Endothelial cell of umbilical vein (primary cell): ENCODE data around the gene TNRC6A. TPM values are rescaled to one million over a fixed set of nuclear protein-coding genes. Genes with fewer than 3 reads are reported as not detected.

ENCODE experiments used
- BruUV-seq: library from RNA; stranded (reverse); fragments of 400-500 nt; replicated peaks from 2 replicates; lab custom pipeline; 2021; lab: Mats Ljungman, UMichigan
- CTCF ChIA-PET: fragments of 300-600, 350-600 bp; sonication (Branson Sonifier 250); formaldehyde crosslinking; loops from one replicate; lab custom pipeline; 2021; ENCODE audit warnings: antibody characterized with exemption, inconsistent platforms; lab: Charles Lee
- POLR2A ChIA-PET: fragments of 300-600, 350-600 bp; sonication (Branson Sonifier 250); formaldehyde crosslinking; loops from one replicate; lab custom pipeline; 2021; ENCODE audit warnings: antibody characterized with exemption, inconsistent platforms; lab: Charles Lee
- DNase-seq: peaks from one replicate; pipeline ENCODE4 v3.0.0-alpha.2; 2011; ENCODE audit warnings: low read depth, low spot score
- FAIRE-seq: peaks from 2 replicates; lab custom pipeline; 2011; peaks lifted over from hg19 to GRCh38; lab: Jason Lieb, UNC
- H2AFZ ChIP-seq: 2 replicates; pipeline ENCODE4 v1.6.0; 2012; ENCODE audit warnings: low read depth, low read length, control low read depth, inconsistent platforms
- H3K27ac ChIP-seq: 2 replicates; pipeline ENCODE4 v1.5.1; 2011; ENCODE audit warnings: low read depth, mild to moderate bottlenecking, control low read depth, low read length, moderate library complexity; ENCODE audit not compliant: insufficient read depth
- H3K27me3 ChIP-seq, 2 experiments: 2 replicates each; pipeline versions ENCODE4 v1.6.0 to v1.6.1; 2011; ENCODE audit warnings: low read length in 2 of 2, mixed read lengths in 1 of 2; ENCODE audit not compliant: control insufficient read depth in 2 of 2, insufficient read depth in 2 of 2
- H3K36me3 ChIP-seq, 2 experiments: 2 replicates in 1 of 2; 3 replicates in 1 of 2; pipeline ENCODE4 v1.5.1; 2011; ENCODE audit warnings: low read length in 2 of 2, mild to moderate bottlenecking in 1 of 2, moderate library complexity in 1 of 2; ENCODE audit not compliant: control insufficient read depth in 2 of 2, insufficient read depth in 2 of 2; ENCODE audit errors: extremely low read depth in 1 of 2
- H3K4me1 ChIP-seq: 3 replicates; pipeline ENCODE4 v1.5.1; 2011; ENCODE audit warnings: mild to moderate bottlenecking, low read length; ENCODE audit not compliant: control insufficient read depth, insufficient read depth; ENCODE audit errors: extremely low read depth
- H3K4me2 ChIP-seq: 2 replicates; pipeline ENCODE4 v1.6.1; 2011; ENCODE audit warnings: low read length, control low read depth, mixed read lengths; ENCODE audit not compliant: insufficient read depth
- H3K4me3 ChIP-seq, 3 experiments: fragments of 200-600 bp in 1 of 3; sonication (generic), shearing (Covaris generic) in 1 of 3; replicated peaks in 1 of 3; 2 replicates each; pipeline ENCODE4 v1.5.1; 2011 to 2016; ENCODE audit warnings: control low read depth in 3 of 3, low read length in 3 of 3, mild to moderate bottlenecking in 2 of 3, inconsistent platforms in 1 of 3, low read depth in 1 of 3, moderate library complexity in 1 of 3; ENCODE audit not compliant: insufficient read depth in 1 of 3
- H3K79me2 ChIP-seq: 2 replicates; pipeline ENCODE4 v1.6.0; 2012; ENCODE audit warnings: low read length, inconsistent platforms; ENCODE audit not compliant: control insufficient read depth, insufficient read depth
- H3K9ac ChIP-seq: replicated peaks from 2 replicates; pipeline ENCODE3; 2011; ENCODE audit warnings: low read length, control low read depth; ENCODE audit not compliant: insufficient read depth; ENCODE audit errors: extremely low read depth
- H3K9me1 ChIP-seq: replicated peaks from 3 replicates; pipeline ENCODE4 v1.6.0; 2011; ENCODE audit warnings: mild to moderate bottlenecking, low read length; ENCODE audit not compliant: control insufficient read depth, insufficient read depth; ENCODE audit errors: extremely low read depth
- H3K9me3 ChIP-seq: replicated peaks from 2 replicates; pipeline ENCODE4 v1.5.1; 2012; ENCODE audit warnings: low read length, inconsistent platforms; ENCODE audit not compliant: control insufficient read depth, insufficient read depth
- H4K20me1 ChIP-seq: replicated peaks from 2 replicates; pipeline ENCODE3; 2011; ENCODE audit warnings: mild to moderate bottlenecking, low read length; ENCODE audit not compliant: control insufficient read depth, insufficient read depth; ENCODE audit errors: extremely low read depth
- CTCF ChIP-seq, 2 donors: IDR thresholded peaks; 1 replicate in 1 of 2; 2 replicates in 1 of 2; pipeline ENCODE4 v1.5.1; 2011; ENCODE audit warnings: low read length in 2 of 2, mild to moderate bottlenecking in 2 of 2, moderate library complexity in 2 of 2, control low read depth in 1 of 2, inconsistent platforms in 1 of 2, low read depth in 1 of 2; ENCODE audit not compliant: insufficient read depth in 1 of 2; ENCODE audit errors: extremely low read depth in 1 of 2
- EZH2 ChIP-seq: IDR thresholded peaks from 2 replicates; pipeline ENCODE4 v1.6.1; 2012; ENCODE audit warnings: borderline replicate concordance, low read depth, mild to moderate bottlenecking, moderate library complexity, low read length, inconsistent platforms; ENCODE audit not compliant: severe bottlenecking
- FOS ChIP-seq: IDR thresholded peaks from 2 replicates; pipeline ENCODE4 v1.6.1; 2011; ENCODE audit warnings: mild to moderate bottlenecking, low read length, moderate library complexity, borderline replicate concordance; ENCODE audit not compliant: insufficient read depth
- JUN ChIP-seq: IDR thresholded peaks from 2 replicates; pipeline ENCODE4 v1.6.1; 2011; ENCODE audit warnings: borderline replicate concordance, low read depth; ENCODE audit not compliant: insufficient read length, insufficient read depth
- MAX ChIP-seq: IDR thresholded peaks from 2 replicates; pipeline ENCODE4 v1.6.1; 2011; ENCODE audit not compliant: insufficient read depth, insufficient read length
- MYC ChIP-seq: IDR thresholded peaks from one replicate; pipeline ENCODE4 v1.6.1; 2011; ENCODE audit warnings: mild to moderate bottlenecking, low read depth, low read length
- POLR2A ChIP-seq: IDR thresholded peaks from 2 replicates; pipeline ENCODE4 v1.6.1; 2012; ENCODE audit warnings: low read depth, mild to moderate bottlenecking, control low read depth, low read length
- POLR2AphosphoS5 ChIP-seq: IDR thresholded peaks from 2 replicates; pipeline ENCODE4 v1.6.1; 2012; ENCODE audit warnings: low read depth, mild to moderate bottlenecking, control low read depth, low read length, moderate library complexity; ENCODE audit not compliant: insufficient read depth
- dilution Hi-C: fragments of 300-500 bp; cut with MboI; formaldehyde crosslinking; loops from one replicate; pipeline ENCODE4 v1.15.0; 2019; ENCODE audit warnings: low sequenced_read_pairs; ENCODE audit not compliant: extremely low pct_ligation_motif_present
- intact Hi-C: fragments of 100-400 bp; cut with micrococcal nuclease; formaldehyde crosslinking; loops from one replicate; pipeline ENCODE4 v1.10.0; 2022
- polyA plus RNA-seq, 4 experiments: library from polyadenylated mRNA; depleted of rRNA in 3 of 4; stranded (reverse) in 3 of 4; unstranded in 1 of 4; fragments of >200 nt; gene quantifications; 2 replicates each; pipeline versions ENCODE4 v1.2.1 to v1.2.3, GENCODE V29; 2011 to 2012; ENCODE audit warnings: missing spikeins in 1 of 4
- total RNA-seq: library from RNA; stranded (reverse); gene quantifications from 2 replicates; pipeline ENCODE4 v1.2.3, GENCODE V29; 2021

TNRC6A gene
- total and polyA plus RNA-seq, 2 donors (not counting 3 experiments of a cell fraction or from before 2014, with no cell fraction given), result 39.3 to 74.5 TPM

- dilution Hi-C loops (no loop called here), intact Hi-C loops (no loop called here)
- H2AFZ ChIP-seq, result no peak overlapping the region
- no TSS peak for BruUV-seq
- no peaks in the 10 kb centered on the region for H3K9me1 ChIP-seq
- H3K27ac ChIP-seq, result no peak overlapping the region
- no peak overlapping the region for H3K4me2 ChIP-seq
- H3K9ac ChIP-seq, result no peak overlapping the region
- H3K36me3 ChIP-seq, result no peaks in the 10 kb centered on the region
- ChIA-PET CTCF (interaction anchor here (1.7 kb wide), 1 partner anchor 11 kb away, joined by 4 read pairs; no protein-coding TSS in a partner anchor), POLR2A (no interaction called here)
- H3K9me3 ChIP-seq, result no peaks in the 10 kb centered on the region
- no peak overlapping the region for H3K4me3 ChIP-seq
- no peak for DNase-seq
- peaks cover 0 to 2% of the 10 kb centered on the region in 2 experiments for H3K27me3 ChIP-seq
- TF ChIP-seq POLR2AphosphoS5 (no peak), MYC (no peak), CTCF (IDR thresholded peaks at IDR 0.05; ENCODE audit: extremely low read depth in 1 of 2, insufficient read depth in 1 of 2, low read depth in 1 of 2, low read length in 2 of 2) (no peak), MAX (no peak), POLR2A (no peak), JUN (no peak), FOS (no peak), EZH2 (no peak)
- no peak for FAIRE-seq
- H4K20me1 ChIP-seq, result no peaks in the 10 kb centered on the region
- H3K4me1 ChIP-seq, result no peaks in the 10 kb centered on the region
- H3K79me2 ChIP-seq, result no peaks in the 10 kb centered on the region
Measured at GRCh38 chr16:24713379-24713778, 16.1 kb upstream of the TNRC6A start.
